Hepatocyte (in vitro differentiated cells): ENCODE data around the gene FSD1L. TPM values are rescaled to one million over a fixed set of nuclear protein-coding genes. Genes with fewer than 3 reads are reported as not detected.

ENCODE experiments used
- DNase-seq: peaks from one replicate; pipeline ENCODE4 v3.0.0-alpha.2; 2016; ENCODE audit warnings: low spot score
- H2AFZ ChIP-seq: fragments of 200-600 bp; sonication (generic); 2 replicates; pipeline ENCODE4 v1.6.0; 2016; ENCODE audit warnings: antibody characterized with exemption, mild to moderate bottlenecking
- H3K27ac ChIP-seq: fragments of 200-600 bp; sonication (generic); 2 replicates; pipeline ENCODE4 v1.5.1; 2016; ENCODE audit warnings: mild to moderate bottlenecking
- H3K27me3 ChIP-seq: fragments of 200-600 bp; sonication (generic); 2 replicates; pipeline ENCODE4 v1.6.1; 2016
- H3K36me3 ChIP-seq: fragments of 200-600 bp; sonication (generic); replicated peaks from 2 replicates; pipeline ENCODE4 v1.5.1; 2016; ENCODE audit warnings: low read depth; ENCODE audit not compliant: insufficient read depth
- H3K4me1 ChIP-seq: fragments of 200-600 bp; sonication (generic); 2 replicates; pipeline ENCODE4 v1.5.1; 2016; ENCODE audit warnings: mild to moderate bottlenecking, moderate library complexity; ENCODE audit not compliant: insufficient read depth
- H3K4me2 ChIP-seq: fragments of 200-600 bp; sonication (generic); 2 replicates; pipeline ENCODE4 v1.6.0; 2016
- H3K4me3 ChIP-seq: fragments of 200-600 bp; sonication (generic); 2 replicates; pipeline ENCODE4 v1.5.1; 2016; ENCODE audit warnings: mild to moderate bottlenecking
- H3K79me2 ChIP-seq: fragments of 200-600 bp; sonication (generic); 2 replicates; pipeline ENCODE4 v1.6.0; 2017; ENCODE audit warnings: mild to moderate bottlenecking
- H3K9me2 ChIP-seq: fragments of 200-600 bp; sonication (generic); replicated peaks from 2 replicates; pipeline ENCODE4 v1.6.0; 2017; ENCODE audit warnings: mild to moderate bottlenecking; ENCODE audit not compliant: insufficient read depth
- H3K9me3 ChIP-seq: fragments of 200-600 bp; sonication (generic); 2 replicates; pipeline ENCODE4 v1.5.1; 2016; ENCODE audit warnings: low read depth, mild to moderate bottlenecking
- H4K20me1 ChIP-seq: fragments of 200-600 bp; sonication (generic); 2 replicates; pipeline ENCODE4 v1.6.0; 2016; ENCODE audit warnings: mild to moderate bottlenecking; ENCODE audit not compliant: insufficient read depth, poor library complexity, severe bottlenecking
- EZH2 ChIP-seq: fragments of 200-600 bp; sonication (generic); IDR thresholded peaks from 2 replicates; pipeline ENCODE4 v1.6.1; 2016; ENCODE audit warnings: antibody characterized with exemption, mild to moderate bottlenecking, borderline replicate concordance
- EZH2phosphoT487 ChIP-seq: fragments of 200-600 bp; sonication (generic); IDR thresholded peaks from one replicate; pipeline ENCODE4 v1.6.1; 2018; ENCODE audit warnings: antibody characterized with exemption, mild to moderate bottlenecking, low read depth, moderate library complexity; ENCODE audit not compliant: unreplicated experiment, severe bottlenecking
- WGBS: methylation state at CpG from one replicate; pipeline ENCODE4 v1.1.6; 2016; ENCODE audit warnings: low lambda C conversion rate; ENCODE audit errors: missing lambda C conversion rate; 5-methylcytosine and 5-hydroxymethylcytosine counted together
- polyA plus RNA-seq: library from polyadenylated mRNA; unstranded; fragments of >200 nt; fragmentation: Nextera tagmentation; extraction: Ambion mirVana; gene quantifications from 2 replicates; pipeline ENCODE4 v1.2.1, GENCODE V29; 2016
- total RNA-seq: library from RNA; depleted of rRNA; stranded (reverse); fragments of >200 nt; gene quantifications from 2 replicates; pipeline ENCODE4 v1.2.3, GENCODE V29; 2014
- TF ChIP-seq, protein P1 (sequence below): fragments of 200-600 bp; sonication (generic); IDR thresholded peaks from 2 replicates; pipeline ENCODE4 v1.5.1; 2016; ENCODE audit warnings: antibody characterized with exemption, mild to moderate bottlenecking; ENCODE audit not compliant: poor library complexity

The FSD1L gene
- total and polyA plus RNA-seq, 2 experiments from 2014 or later: 1.1 to 9.3 TPM

DNA sequence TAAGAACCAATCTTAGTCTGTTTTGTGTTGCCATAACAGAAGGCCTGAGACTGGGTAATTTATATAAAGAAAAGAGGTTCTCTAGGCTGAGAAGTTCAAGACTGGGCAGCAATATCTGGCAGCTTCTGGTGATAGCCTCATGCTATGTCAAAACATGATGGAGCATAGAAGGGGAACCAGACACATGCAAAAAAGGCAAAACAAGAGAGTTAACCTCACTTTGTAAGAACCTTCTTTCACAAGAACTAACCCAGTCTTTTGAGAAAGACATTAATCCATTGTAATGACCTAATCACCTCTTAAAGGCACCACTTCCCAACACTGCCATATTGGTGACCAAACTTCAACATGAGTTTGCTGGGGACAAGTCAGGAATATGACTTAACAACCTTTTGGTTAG, 37.3 kb downstream of the FSD1L start:
- no peaks in the 10 kb centered on the region for H3K9me2 ChIP-seq
- TF ChIP-seq, protein P1, sequence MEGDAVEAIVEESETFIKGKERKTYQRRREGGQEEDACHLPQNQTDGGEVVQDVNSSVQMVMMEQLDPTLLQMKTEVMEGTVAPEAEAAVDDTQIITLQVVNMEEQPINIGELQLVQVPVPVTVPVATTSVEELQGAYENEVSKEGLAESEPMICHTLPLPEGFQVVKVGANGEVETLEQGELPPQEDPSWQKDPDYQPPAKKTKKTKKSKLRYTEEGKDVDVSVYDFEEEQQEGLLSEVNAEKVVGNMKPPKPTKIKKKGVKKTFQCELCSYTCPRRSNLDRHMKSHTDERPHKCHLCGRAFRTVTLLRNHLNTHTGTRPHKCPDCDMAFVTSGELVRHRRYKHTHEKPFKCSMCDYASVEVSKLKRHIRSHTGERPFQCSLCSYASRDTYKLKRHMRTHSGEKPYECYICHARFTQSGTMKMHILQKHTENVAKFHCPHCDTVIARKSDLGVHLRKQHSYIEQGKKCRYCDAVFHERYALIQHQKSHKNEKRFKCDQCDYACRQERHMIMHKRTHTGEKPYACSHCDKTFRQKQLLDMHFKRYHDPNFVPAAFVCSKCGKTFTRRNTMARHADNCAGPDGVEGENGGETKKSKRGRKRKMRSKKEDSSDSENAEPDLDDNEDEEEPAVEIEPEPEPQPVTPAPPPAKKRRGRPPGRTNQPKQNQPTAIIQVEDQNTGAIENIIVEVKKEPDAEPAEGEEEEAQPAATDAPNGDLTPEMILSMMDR: no peak
- TF ChIP-seq EZH2phosphoT487: no peak

DNA sequence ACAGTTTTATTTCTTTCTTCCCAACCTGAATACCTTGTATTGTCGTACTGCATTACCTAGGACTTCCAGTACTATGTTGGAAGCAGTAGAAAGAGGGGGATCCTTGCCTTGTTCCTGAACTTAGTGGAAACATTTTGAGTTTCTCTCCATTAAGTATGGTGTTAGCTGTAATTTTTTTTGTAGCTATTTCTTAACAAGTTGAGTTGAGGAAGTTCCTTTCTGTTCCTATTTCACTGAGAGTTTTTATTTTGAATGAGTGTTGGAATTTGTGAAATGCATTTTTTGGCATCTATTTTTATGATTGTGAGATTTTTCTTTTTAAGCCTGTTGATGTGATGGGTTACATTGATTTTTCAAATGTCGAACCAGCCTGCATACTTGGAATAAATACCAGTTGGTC, 49.0 kb downstream of the FSD1L start:
- no peaks in the 10 kb centered on the region for H3K79me2 ChIP-seq
- H3K4me3 ChIP-seq: no peak overlapping the region
- no peaks in the 10 kb centered on the region for H3K27me3 ChIP-seq
- no peak overlapping the region for H3K27ac ChIP-seq
- DNase-seq: no peak
- H3K4me1 ChIP-seq: no peaks in the 10 kb centered on the region
- no peaks in the 10 kb centered on the region for H4K20me1 ChIP-seq
- no peak overlapping the region for H2AFZ ChIP-seq
- H3K9me2 ChIP-seq: no peaks in the 10 kb centered on the region
- H3K36me3 ChIP-seq: no peaks in the 10 kb centered on the region
- H3K4me2 ChIP-seq: no peak overlapping the region
- 97% methylated on average over 2 of the region's 2 CpGs for WGBS
- no peaks in the 10 kb centered on the region for H3K9me3 ChIP-seq
- TF ChIP-seq, protein P1: no peak
- no peak for TF ChIP-seq EZH2phosphoT487
- TF ChIP-seq EZH2: no peak

More for the DNA sequence above, 37.3 kb downstream of the FSD1L start:
- no peak for DNase-seq
- no peak overlapping the region for H2AFZ ChIP-seq
- no peak overlapping the region for H3K4me2 ChIP-seq
- no peaks in the 10 kb centered on the region for H4K20me1 ChIP-seq
- H3K27ac ChIP-seq: no peak overlapping the region
- H3K27me3 ChIP-seq: no peaks in the 10 kb centered on the region
- H3K9me3 ChIP-seq: no peaks in the 10 kb centered on the region
- no peaks in the 10 kb centered on the region for H3K79me2 ChIP-seq
- no peaks in the 10 kb centered on the region for H3K4me1 ChIP-seq
- H3K4me3 ChIP-seq: no peak overlapping the region
- H3K36me3 ChIP-seq: no peaks in the 10 kb centered on the region

DNA sequence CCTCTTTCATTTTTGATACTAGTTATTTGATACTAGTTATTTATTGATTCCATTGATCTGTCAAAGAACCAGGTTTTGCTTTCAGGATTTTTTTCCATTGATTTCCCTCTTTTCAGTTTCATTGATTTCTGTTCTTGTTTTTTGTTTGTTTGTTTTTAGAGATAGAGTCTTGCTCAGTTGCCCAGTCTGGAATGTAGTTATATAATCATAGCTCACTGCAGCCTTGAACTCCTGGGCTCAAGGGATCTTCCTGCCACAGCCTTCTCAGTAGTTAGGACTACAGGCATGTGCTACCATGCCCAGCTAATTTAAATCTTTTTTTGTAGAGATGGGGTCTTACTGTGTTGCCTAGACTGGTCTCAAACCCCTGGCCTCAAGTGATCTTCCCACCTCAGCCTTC, 49.9 kb downstream of the FSD1L start:
- Histone ChIP-seq H3K27ac (no peak overlapping the region), H3K4me1 (no peaks in the 10 kb centered on the region), H3K79me2 (no peaks in the 10 kb centered on the region), H3K27me3 (no peaks in the 10 kb centered on the region), H3K9me3 (no peaks in the 10 kb centered on the region), H3K4me2 (no peak overlapping the region), H3K9me2 (no peaks in the 10 kb centered on the region), H3K36me3 (no peaks in the 10 kb centered on the region), H3K4me3 (no peak overlapping the region), H2AFZ (no peak overlapping the region), H4K20me1 (no peaks in the 10 kb centered on the region)
- no peak for DNase-seq
- TF ChIP-seq EZH2phosphoT487: no peak

DNA sequence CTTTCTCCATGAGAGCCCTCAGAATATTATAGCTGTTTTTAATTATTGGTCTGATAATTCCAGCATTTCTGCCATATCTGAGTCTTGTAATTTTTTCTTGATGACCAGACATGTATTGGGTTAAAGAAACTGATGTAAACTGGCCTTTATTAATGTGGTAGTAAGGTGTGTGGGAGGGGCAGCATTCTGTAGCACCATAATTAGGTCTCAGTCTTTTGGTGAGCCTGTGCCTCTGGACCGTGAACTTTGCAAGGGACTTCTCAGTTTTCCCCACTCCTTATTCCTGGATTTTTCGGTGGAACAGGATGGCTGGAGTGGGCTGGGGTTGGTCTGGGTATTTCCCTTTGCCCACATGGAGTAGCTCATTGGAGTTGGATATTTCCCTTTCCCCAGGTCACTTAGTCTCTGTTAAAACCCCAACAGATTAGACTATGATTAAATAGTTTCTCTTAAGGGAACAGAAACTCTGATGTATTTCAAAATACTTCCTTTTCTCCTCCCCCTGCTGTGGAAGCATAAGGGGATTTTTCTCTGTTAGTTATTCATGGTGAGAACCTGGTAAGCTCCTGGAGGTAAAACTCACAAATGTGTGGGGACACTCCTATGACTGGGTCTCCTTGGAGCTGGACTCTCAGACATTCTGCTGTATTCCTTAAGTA, 52.4 kb downstream of the FSD1L start:
- DNase-seq: no peak
- Histone ChIP-seq H3K4me2 (no peak overlapping the region), H3K27me3 (no peaks in the 10 kb centered on the region), H3K79me2 (no peaks in the 10 kb centered on the region), H2AFZ (no peak overlapping the region), H4K20me1 (no peaks in the 10 kb centered on the region), H3K9me2 (no peaks in the 10 kb centered on the region), H3K27ac (no peak overlapping the region), H3K9me3 (no peaks in the 10 kb centered on the region), H3K4me3 (no peak overlapping the region), H3K36me3 (no peaks in the 10 kb centered on the region), H3K4me1 (no peaks in the 10 kb centered on the region)
- TF ChIP-seq EZH2phosphoT487 (no peak), EZH2 (no peak)
- TF ChIP-seq, protein P1: no peak
- 69% methylated on average over 2 of the region's 2 CpGs for WGBS
